NCI-H1930 (cell line): ENCODE results near the gene DDX10.

ENCODE experiments used
- DNase-seq, 2 experiments: peaks; one replicate each; lab custom pipeline; 2025; lab: John Stamatoyannopoulos, UW

Gene DDX10

DNA sequence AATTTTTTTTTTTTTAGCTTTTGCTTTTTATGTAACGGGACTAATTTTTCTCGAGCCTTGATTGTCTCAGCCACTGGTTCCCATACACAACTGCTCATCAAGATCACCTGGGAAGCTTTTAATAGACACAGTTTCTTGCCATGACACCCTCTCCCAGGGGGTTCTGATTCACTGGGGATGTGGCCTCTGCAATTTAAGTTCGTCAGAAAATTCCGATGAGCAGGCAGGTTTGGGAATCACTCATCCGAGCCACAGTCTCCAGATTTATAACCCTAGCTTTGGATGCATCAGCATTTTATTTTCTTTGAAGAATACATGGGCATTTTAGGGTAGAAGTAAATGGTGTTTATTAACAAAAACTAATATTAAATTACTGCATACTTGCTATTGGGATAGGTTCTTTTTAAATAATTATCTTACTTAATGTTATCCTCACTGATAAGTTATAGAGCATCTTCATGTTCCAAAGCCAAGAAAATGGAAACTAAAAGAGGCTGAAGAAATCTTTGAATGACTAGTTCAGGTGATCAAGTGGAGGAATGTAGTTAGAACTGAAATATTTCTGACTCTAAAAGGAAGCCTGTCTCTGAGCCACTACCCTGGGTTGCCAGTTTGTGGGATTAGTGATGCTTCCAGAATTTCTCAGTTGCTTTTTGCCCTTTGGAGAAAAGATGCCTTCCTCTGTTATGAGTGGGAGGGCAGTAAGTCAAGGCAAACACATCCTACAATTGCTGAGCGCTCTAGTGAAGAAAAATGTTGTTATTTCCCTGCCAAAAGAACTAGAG is 319.0 kb downstream of the DDX10 start:
- no peak for DNase-seq

DNA sequence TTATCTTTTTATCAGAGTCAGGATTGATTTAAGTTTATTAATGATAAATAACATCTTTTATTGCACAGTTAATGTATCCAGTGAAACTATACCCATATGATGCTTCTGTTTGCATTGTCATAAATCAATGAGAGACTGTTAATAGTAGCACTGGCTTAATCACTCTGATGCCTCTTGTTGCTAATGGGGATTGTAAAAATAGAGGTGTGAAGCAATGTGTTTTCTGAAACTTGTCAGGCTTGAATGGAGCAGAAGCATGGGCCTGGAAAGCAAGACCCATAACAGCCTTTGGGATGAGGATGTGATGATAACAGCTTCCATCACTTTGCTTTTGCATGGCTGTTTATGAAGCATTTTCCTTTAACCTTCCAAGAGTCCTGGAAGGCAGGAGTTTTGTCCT is 319.7 kb downstream of the DDX10 start:
- DNase-seq = no peak

GRCh38 chr11:108985236-108985944 is 320.5 kb downstream of the DDX10 start:
- no peak for DNase-seq

DNA sequence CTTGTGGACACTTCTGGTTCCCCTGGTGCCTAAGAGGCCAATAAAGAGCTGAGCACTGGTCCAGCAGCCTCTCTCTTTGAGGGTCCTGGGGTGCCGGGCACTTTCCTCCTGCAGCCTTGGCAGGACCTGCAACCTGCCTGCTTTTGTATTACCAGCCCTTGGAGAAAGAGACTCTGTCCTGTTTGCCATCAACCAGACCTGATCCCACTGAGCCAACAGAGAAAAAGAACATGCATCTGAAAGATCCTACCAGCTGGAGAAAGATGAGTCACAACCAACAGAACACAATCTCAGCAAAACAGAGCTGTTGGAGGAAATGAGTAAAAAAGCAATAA is 321.0 kb downstream of the DDX10 start:
- DNase-seq = no peak
